CD8-positive, alpha-beta memory T cell (primary cell): ENCODE data around the gene HIBCH. TPM values are rescaled to one million over a fixed set of nuclear protein-coding genes. Genes with fewer than 3 reads are reported as not detected.
"Not testable (repeated sequence)": the region's sequence is repeated elsewhere in the genome, so short reads cannot be mapped to it uniquely, and the experiment has no call there.

Experiments
- CTCF ChIA-PET: fragments of 350-600 bp; sonication (Branson Sonifier 250); formaldehyde crosslinking; loops from one replicate; lab custom pipeline; 2021; ENCODE audit warnings: antibody characterized with exemption; lab: Charles Lee
- POLR2A ChIA-PET: fragments of 350-600 bp; sonication (Branson Sonifier 250); formaldehyde crosslinking; loops from one replicate; lab custom pipeline; 2021; ENCODE audit warnings: antibody characterized with exemption; lab: Charles Lee
- DNase-seq, 5 donors: peaks; one replicate each; pipeline versions ENCODE4 v3.0.0 to v3.0.0-alpha.2; 2020 to 2022; ENCODE audit warnings: mixed read lengths in 1 of 5
- H3K27ac ChIP-seq: one replicate; pipeline ENCODE4 v1.7.0; 2013; ENCODE audit warnings: low read depth, mild to moderate bottlenecking, low read length, moderate library complexity
- H3K27me3 ChIP-seq: 2 replicates; pipeline ENCODE4 v1.7.0; 2013; ENCODE audit warnings: low read length, mild to moderate bottlenecking; ENCODE audit not compliant: insufficient read depth, poor library complexity, severe bottlenecking
- H3K36me3 ChIP-seq: 2 replicates; pipeline ENCODE4 v1.7.0; 2013; ENCODE audit warnings: mild to moderate bottlenecking, low read length, moderate library complexity; ENCODE audit not compliant: insufficient read depth
- H3K4me1 ChIP-seq: 2 replicates; pipeline ENCODE4 v1.7.0; 2013; ENCODE audit warnings: mild to moderate bottlenecking, low read length, moderate library complexity; ENCODE audit not compliant: insufficient read depth
- H3K4me3 ChIP-seq: 2 replicates; pipeline ENCODE4 v1.7.0; 2013; ENCODE audit warnings: mild to moderate bottlenecking, low read length
- H3K9me3 ChIP-seq: 2 replicates; pipeline ENCODE4 v1.7.0; 2013; ENCODE audit warnings: mild to moderate bottlenecking, low read length
- H3K27ac Mint-ChIP-seq, 8 donors: one replicate each; pipeline ENCODE4 v1.8.0; 2020 to 2021; ENCODE audit warnings: mixed read lengths in 8 of 8, mild to moderate bottlenecking in 6 of 8, inconsistent platforms in 3 of 8, moderate library complexity in 3 of 8
- H3K27me3 Mint-ChIP-seq, 2 donors: one replicate each; pipeline ENCODE4 v1.8.0; 2020 to 2021; ENCODE audit warnings: mixed read lengths in 2 of 2, mild to moderate bottlenecking in 1 of 2, moderate library complexity in 1 of 2
- H3K36me3 Mint-ChIP-seq, 3 donors: one replicate each; pipeline ENCODE4 v1.8.0; 2020 to 2021; ENCODE audit warnings: mixed read lengths in 3 of 3, inconsistent platforms in 1 of 3, mild to moderate bottlenecking in 1 of 3
- H3K4me1 Mint-ChIP-seq, 3 donors: one replicate each; pipeline ENCODE4 v1.8.0; 2020 to 2021; ENCODE audit warnings: mixed read lengths in 3 of 3, inconsistent platforms in 1 of 3, mild to moderate bottlenecking in 1 of 3
- H3K4me3 Mint-ChIP-seq, 7 donors: one replicate each; pipeline ENCODE4 v1.8.0; 2020 to 2021; ENCODE audit warnings: mixed read lengths in 7 of 7, mild to moderate bottlenecking in 6 of 7, moderate library complexity in 4 of 7, inconsistent platforms in 2 of 7
- H3K9me3 Mint-ChIP-seq, 5 donors: one replicate each; pipeline ENCODE4 v1.8.0; 2020 to 2022; ENCODE audit warnings: mixed read lengths in 5 of 5, mild to moderate bottlenecking in 3 of 5, moderate library complexity in 2 of 5, inconsistent platforms in 1 of 5
- polyA plus RNA-seq: library from polyadenylated mRNA; unstranded; fragments of 300-500 nt; fragmentation: Illumina TruSeq; gene quantifications from one replicate; pipeline ENCODE4 v1.2.3, GENCODE V29; 2021
- total RNA-seq, 2 experiments: library from RNA; stranded (reverse); gene quantifications; one replicate each; pipeline ENCODE4 v1.2.3, GENCODE V29; 2021

Gene HIBCH
- total and polyA plus RNA-seq, 3 experiments from 2014 or later = 20.3 to 32.2 (median 30.8) TPM

DNA sequence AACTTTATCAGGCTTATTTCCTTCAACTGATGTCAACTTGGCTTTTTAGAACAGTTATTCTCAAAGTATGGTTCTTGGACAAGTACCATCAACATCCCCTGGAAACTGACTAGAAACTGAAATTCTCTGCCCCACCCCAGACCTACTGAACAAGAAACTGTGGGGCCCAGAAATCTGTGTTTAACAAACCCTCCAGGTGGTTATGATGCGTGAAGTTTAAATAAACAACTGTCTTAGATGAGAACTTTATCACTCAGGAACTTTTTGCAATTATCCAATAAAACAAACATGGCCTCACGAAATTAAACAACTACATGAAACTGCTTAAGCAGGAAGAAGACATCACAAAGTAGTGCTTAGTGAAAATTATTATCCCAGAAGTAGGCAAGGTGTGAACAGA is 4.4 kb downstream of the HIBCH start:
- Mint-ChIP-seq H3K27me3 (no peaks in the 10 kb centered on the region), H3K27ac (peak overlapping the region in 1 of 8 donors; percentile 17), H3K4me1 (peaks cover 42 to 77% (median 61%) of the 10 kb centered on the region in 3 donors), H3K36me3 (peaks cover 0 to 27% (median 14%) of the 10 kb centered on the region in 3 donors), H3K4me3 (peak overlapping the region in 1 of 7 donors; percentile 36), H3K9me3 (no peaks in the 10 kb centered on the region)
- no peaks in the 10 kb centered on the region for H3K36me3 ChIP-seq
- POLR2A ChIA-PET = no interaction called here
- H3K4me1 ChIP-seq = peaks cover 28% of the 10 kb centered on the region
- H3K9me3 ChIP-seq = no peaks in the 10 kb centered on the region
- H3K4me3 ChIP-seq = no peak overlapping the region
- DNase-seq = no peak
- H3K27me3 ChIP-seq = no peaks in the 10 kb centered on the region
- no peak overlapping the region for H3K27ac ChIP-seq
- CTCF ChIA-PET = no interaction called here

GRCh38 chr2:190313880-190314279 is 5.7 kb downstream of the HIBCH start:
- Mint-ChIP-seq H3K4me1 (peaks cover 32 to 66% (median 49%) of the 10 kb centered on the region in 3 donors), H3K4me3 (no peak overlapping the region), H3K36me3 (peaks cover 6 to 30% (median 16%) of the 10 kb centered on the region in 3 donors), H3K27me3 (no peaks in the 10 kb centered on the region), H3K9me3 (no peaks in the 10 kb centered on the region), H3K27ac (no peak overlapping the region)
- no peak overlapping the region for H3K4me3 ChIP-seq
- peaks cover 21% of the 10 kb centered on the region for H3K4me1 ChIP-seq
- ChIA-PET CTCF (no interaction called here), POLR2A (no interaction called here)
- no peaks in the 10 kb centered on the region for H3K27me3 ChIP-seq
- no peaks in the 10 kb centered on the region for H3K9me3 ChIP-seq
- no peak overlapping the region for H3K27ac ChIP-seq
- peaks cover 4% of the 10 kb centered on the region for H3K36me3 ChIP-seq
- no peak for DNase-seq

DNA sequence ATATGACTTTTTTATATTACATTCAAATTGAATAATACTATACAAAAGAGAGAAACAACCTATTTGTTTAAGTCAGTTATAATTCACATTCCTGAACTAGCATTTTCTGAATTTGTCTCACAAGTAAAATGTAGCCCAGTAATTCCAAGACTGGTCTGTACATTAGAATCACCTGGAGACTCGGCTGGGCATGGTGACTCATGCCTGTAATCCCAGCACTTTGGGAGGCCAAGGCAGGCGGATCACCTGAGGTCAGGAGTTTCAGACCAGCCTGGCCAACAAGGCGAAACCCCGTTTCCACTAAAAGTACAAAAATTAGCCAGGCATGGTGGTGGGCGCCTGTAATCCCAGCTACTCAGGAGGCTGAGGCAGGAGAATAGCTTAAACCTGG is 7.0 kb downstream of the HIBCH start:
- H3K27me3 Mint-ChIP-seq, CTCF ChIA-PET: not testable (repeated sequence)

DNA sequence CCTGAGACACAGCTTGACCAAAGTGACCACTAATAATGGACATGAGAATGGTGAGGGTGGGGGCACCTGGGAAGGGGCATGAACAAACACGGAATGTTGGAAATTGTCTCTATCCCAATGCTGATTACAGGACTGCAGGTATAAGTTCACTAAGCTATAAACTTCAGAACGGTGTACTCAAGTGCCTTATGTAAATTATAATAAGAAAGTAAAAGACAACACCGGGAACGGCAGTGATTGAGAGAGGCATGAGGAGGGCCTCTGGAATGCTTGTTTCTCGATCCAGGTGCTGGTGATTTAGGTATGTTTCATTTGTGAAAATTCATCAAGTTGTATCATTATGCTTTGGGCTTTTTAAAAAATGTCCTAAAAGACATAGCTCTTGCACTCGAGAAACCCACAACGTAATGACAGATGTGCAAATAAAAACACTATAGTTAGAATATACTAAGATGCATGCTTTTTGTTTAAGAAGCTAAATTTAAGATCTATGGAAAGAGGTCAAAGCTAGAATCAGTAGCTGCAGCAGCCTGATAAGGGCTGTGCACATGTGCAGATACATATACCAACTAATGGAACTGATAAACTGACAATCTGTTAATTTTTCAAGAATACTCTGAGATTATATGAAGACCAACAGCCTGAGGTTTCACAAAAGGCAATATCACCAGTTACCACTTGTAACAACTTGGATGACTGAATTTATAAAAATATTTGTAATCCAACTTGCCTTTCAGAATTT is 7.6 kb downstream of the HIBCH start:
- H3K27me3 Mint-ChIP-seq = no peaks in the 10 kb centered on the region
- H3K27ac Mint-ChIP-seq = no peak overlapping the region
- Histone ChIP-seq H3K27me3 (no peaks in the 10 kb centered on the region), H3K36me3 (peaks cover 6% of the 10 kb centered on the region), H3K4me3 (no peak overlapping the region), H3K9me3 (no peaks in the 10 kb centered on the region), H3K27ac (no peak overlapping the region), H3K4me1 (peaks cover 12% of the 10 kb centered on the region)
- H3K9me3 Mint-ChIP-seq = no peaks in the 10 kb centered on the region
- ChIA-PET CTCF (no interaction called here), POLR2A (interaction anchor here (0.6 kb wide), 1 partner anchor 33 kb away, joined by 6 read pairs; no protein-coding TSS in a partner anchor)
- H3K4me3 Mint-ChIP-seq = no peak overlapping the region
- H3K4me1 Mint-ChIP-seq = peaks cover 19 to 49% (median 36%) of the 10 kb centered on the region in 3 donors
- DNase-seq = no peak
- peaks cover 12 to 41% (median 16%) of the 10 kb centered on the region in 3 donors for H3K36me3 Mint-ChIP-seq

More for the DNA sequence above, 7.0 kb downstream of the HIBCH start:
- Mint-ChIP-seq H3K36me3 (peaks cover 12 to 39% (median 16%) of the 10 kb centered on the region in 3 donors), H3K4me1 (peaks cover 23 to 54% (median 42%) of the 10 kb centered on the region in 3 donors), H3K27ac (peak overlapping the region in 1 of 8 donors; percentile 36)
- peaks cover 12% of the 10 kb centered on the region for H3K4me1 ChIP-seq
- H3K9me3 ChIP-seq, H3K36me3 ChIP-seq, H3K4me3 ChIP-seq, DNase-seq, H3K4me3 Mint-ChIP-seq, H3K27ac ChIP-seq, H3K27me3 ChIP-seq, H3K9me3 Mint-ChIP-seq: not testable (repeated sequence)
- POLR2A ChIA-PET = interaction anchor here (0.6 kb wide), 1 partner anchor 34 kb away, joined by 6 read pairs; no protein-coding TSS in a partner anchor

DNA sequence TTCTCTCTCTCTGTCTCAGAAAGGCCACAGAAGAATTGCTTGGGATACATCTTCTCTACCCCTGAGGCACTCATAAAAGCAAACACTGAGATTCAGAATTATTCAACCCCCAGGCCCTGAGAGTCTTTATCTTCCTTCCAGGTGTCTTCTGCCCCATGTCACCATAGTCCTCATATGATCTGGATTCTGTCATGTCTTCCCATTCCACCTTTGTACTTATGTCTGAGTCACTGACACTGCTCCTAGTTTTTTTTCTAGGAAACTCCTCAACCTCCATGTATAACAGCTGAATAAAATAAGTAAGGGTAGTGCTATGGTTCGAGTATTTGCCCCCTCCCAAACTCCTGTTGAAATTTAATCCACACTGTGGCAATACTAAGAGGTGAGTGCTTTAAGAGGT is 11.6 kb downstream of the HIBCH start:
- CTCF ChIA-PET = interaction anchor here (0.8 kb wide), 1 partner anchor 11 kb away, joined by 3 read pairs; the partner anchor contains the start of gene HIBCH
- H3K36me3 ChIP-seq = peaks cover 6% of the 10 kb centered on the region

GRCh38 chr2:190304404-190304803 is 15.2 kb downstream of the HIBCH start:
- Histone ChIP-seq H3K27me3 (no peaks in the 10 kb centered on the region), H3K4me3 (no peak overlapping the region), H3K36me3 (peaks cover 6% of the 10 kb centered on the region), H3K4me1 (no peaks in the 10 kb centered on the region), H3K9me3 (no peaks in the 10 kb centered on the region), H3K27ac (no peak overlapping the region)
- CTCF ChIA-PET = no interaction called here
- H3K9me3 Mint-ChIP-seq = no peaks in the 10 kb centered on the region
- POLR2A ChIA-PET = no interaction called here
- peaks cover 16 to 32% (median 32%) of the 10 kb centered on the region in 3 donors for H3K4me1 Mint-ChIP-seq
- peak overlapping the region in 2 of 8 donors; percentile 15 to 55 for H3K27ac Mint-ChIP-seq
- H3K27me3 Mint-ChIP-seq = no peaks in the 10 kb centered on the region
- H3K4me3 Mint-ChIP-seq = no peak overlapping the region
- H3K36me3 Mint-ChIP-seq = peaks cover 19 to 67% (median 26%) of the 10 kb centered on the region in 3 donors
- DNase-seq = no peak

More for the DNA sequence above, 11.6 kb downstream of the HIBCH start:
- no peak for DNase-seq
- Histone ChIP-seq H3K27ac (no peak overlapping the region), H3K4me1 (no peaks in the 10 kb centered on the region), H3K27me3 (no peaks in the 10 kb centered on the region), H3K4me3 (no peak overlapping the region), H3K9me3 (no peaks in the 10 kb centered on the region)
- Mint-ChIP-seq H3K4me3 (no peak overlapping the region), H3K27ac (peak overlapping the region in 2 of 8 donors; percentile 21 to 83), H3K27me3 (no peaks in the 10 kb centered on the region), H3K4me1 (peaks cover 18 to 47% (median 30%) of the 10 kb centered on the region in 3 donors), H3K9me3 (no peaks in the 10 kb centered on the region), H3K36me3 (peaks cover 12 to 66% (median 24%) of the 10 kb centered on the region in 3 donors)
- POLR2A ChIA-PET = no interaction called here

- H3K9me3 Mint-ChIP-seq = peaks cover 0 to under 1% (median 0%) of the 10 kb centered on the region in 5 donors
- peaks cover 16 to 32% (median 32%) of the 10 kb centered on the region in 3 donors for H3K4me1 Mint-ChIP-seq
- peak overlapping the region in 1 of 8 donors; percentile 42 for H3K27ac Mint-ChIP-seq
- no peaks in the 10 kb centered on the region for H3K36me3 ChIP-seq
- no peaks in the 10 kb centered on the region for H3K9me3 ChIP-seq
- no peak for DNase-seq
- peaks cover 19 to 64% (median 27%) of the 10 kb centered on the region in 3 donors for H3K36me3 Mint-ChIP-seq
- H3K27me3 Mint-ChIP-seq = no peaks in the 10 kb centered on the region
- no peak overlapping the region for H3K27ac ChIP-seq
- H3K4me3 Mint-ChIP-seq = no peak overlapping the region
- ChIA-PET POLR2A (no interaction called here), CTCF (no interaction called here)
- no peaks in the 10 kb centered on the region for H3K4me1 ChIP-seq
- no peak overlapping the region for H3K4me3 ChIP-seq
- H3K27me3 ChIP-seq = no peaks in the 10 kb centered on the region
Measured at GRCh38 chr2:190303647-190304046, 16.0 kb downstream of the HIBCH start.

DNA sequence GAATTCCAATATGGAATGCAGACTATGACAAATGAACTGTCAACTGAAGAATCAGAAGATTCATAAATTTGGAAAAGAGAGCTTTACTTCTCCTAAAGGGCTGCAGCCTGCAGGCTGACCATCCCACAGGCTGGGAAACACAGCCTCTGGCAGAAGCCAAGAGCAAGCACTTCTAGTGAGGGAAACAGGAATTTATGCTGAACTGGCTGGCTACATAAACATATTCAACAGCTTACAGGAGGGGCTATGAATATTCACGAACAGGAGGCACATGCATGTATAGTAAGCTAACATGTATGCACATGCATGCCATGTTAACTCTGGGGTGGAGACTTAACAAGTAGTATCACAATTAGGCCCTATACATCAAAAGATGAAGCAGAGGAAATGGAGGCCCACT is 17.6 kb downstream of the HIBCH start:
- Histone ChIP-seq H3K36me3 (no peaks in the 10 kb centered on the region), H3K9me3 (no peaks in the 10 kb centered on the region), H3K27me3 (no peaks in the 10 kb centered on the region), H3K27ac (no peak overlapping the region), H3K4me1 (no peaks in the 10 kb centered on the region), H3K4me3 (no peak overlapping the region)
- Mint-ChIP-seq H3K27ac (peak overlapping the region in 2 of 8 donors; percentile 7 to 15), H3K36me3 (peaks cover 24 to 67% (median 30%) of the 10 kb centered on the region in 3 donors), H3K4me1 (peaks cover 14 to 32% (median 26%) of the 10 kb centered on the region in 3 donors), H3K27me3 (no peaks in the 10 kb centered on the region), H3K9me3 (peaks cover 0 to 4% (median 0%) of the 10 kb centered on the region in 5 donors), H3K4me3 (no peak overlapping the region)
- DNase-seq = no peak
- ChIA-PET POLR2A (no interaction called here), CTCF (no interaction called here)
